WERI-Rb-1 (cell line): ENCODE measurements around the gene ACSS3.

ENCODE experiments used
- DNase-seq: peaks from one replicate; pipeline ENCODE4 v3.0.0-alpha.2; 2020
- H3K27ac ChIP-seq: fragments of 250-450 bp; sonication (Bioruptor Pico); 2 replicates; pipeline ENCODE4 v1.5.1; 2020; ENCODE audit warnings: mild to moderate bottlenecking, moderate library complexity
- H3K27me3 ChIP-seq: fragments of 250-450 bp; sonication (Bioruptor Pico); 2 replicates; pipeline ENCODE4 v1.5.1; 2021; ENCODE audit warnings: mild to moderate bottlenecking, low read depth, moderate library complexity; ENCODE audit not compliant: insufficient read depth, severe bottlenecking
- H3K36me3 ChIP-seq: fragments of 250-450 bp; sonication (Bioruptor Pico); 2 replicates; pipeline ENCODE4 v1.5.1; 2020; ENCODE audit warnings: mild to moderate bottlenecking, moderate library complexity
- H3K4me3 ChIP-seq: 2 replicates; pipeline ENCODE4 v1.5.1; 2011; ENCODE audit warnings: low read depth, mild to moderate bottlenecking, control low read depth, low read length
- H3K9me3 ChIP-seq: fragments of 250-450 bp; sonication (Bioruptor Pico); 2 replicates; pipeline ENCODE4 v1.5.1; 2021; ENCODE audit warnings: mild to moderate bottlenecking, moderate library complexity; ENCODE audit not compliant: severe bottlenecking
- TF ChIP-seq, protein P1 (sequence below): IDR thresholded peaks from 2 replicates; pipeline ENCODE4 v1.5.1; 2011; ENCODE audit warnings: low read depth, mild to moderate bottlenecking, control low read depth, inconsistent platforms, low read length

ACSS3 gene

DNA sequence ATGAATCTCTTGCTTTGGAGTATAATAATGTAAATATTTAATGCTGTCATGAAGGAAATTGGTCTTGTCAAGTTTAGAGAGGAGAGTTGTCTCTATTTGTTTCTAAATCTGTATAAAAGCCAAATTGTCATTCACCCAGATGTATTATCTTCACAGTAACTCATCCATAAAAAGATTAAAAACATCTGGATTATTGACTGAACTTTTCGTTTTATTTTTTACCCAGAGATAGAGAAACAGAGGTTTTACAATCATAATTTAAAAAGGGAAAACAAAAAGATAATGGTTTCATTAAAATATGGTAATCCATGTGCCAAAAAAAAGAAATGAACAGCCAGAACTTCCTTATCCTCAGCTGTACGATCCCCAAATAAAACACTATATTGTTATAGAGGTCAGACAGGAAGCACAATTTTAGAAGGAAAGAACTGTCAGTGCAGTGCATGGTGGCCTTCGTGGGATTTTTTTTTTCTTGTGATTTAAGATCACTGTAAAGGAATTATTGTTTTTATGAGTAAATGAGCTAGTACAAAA, 125.9 kb downstream of the ACSS3 start:
- Histone ChIP-seq H3K27me3 (no peaks in the 10 kb centered on the region), H3K4me3 (no peak overlapping the region), H3K27ac (no peak overlapping the region), H3K36me3 (no peaks in the 10 kb centered on the region), H3K9me3 (no peaks in the 10 kb centered on the region)
- TF ChIP-seq, protein P1, sequence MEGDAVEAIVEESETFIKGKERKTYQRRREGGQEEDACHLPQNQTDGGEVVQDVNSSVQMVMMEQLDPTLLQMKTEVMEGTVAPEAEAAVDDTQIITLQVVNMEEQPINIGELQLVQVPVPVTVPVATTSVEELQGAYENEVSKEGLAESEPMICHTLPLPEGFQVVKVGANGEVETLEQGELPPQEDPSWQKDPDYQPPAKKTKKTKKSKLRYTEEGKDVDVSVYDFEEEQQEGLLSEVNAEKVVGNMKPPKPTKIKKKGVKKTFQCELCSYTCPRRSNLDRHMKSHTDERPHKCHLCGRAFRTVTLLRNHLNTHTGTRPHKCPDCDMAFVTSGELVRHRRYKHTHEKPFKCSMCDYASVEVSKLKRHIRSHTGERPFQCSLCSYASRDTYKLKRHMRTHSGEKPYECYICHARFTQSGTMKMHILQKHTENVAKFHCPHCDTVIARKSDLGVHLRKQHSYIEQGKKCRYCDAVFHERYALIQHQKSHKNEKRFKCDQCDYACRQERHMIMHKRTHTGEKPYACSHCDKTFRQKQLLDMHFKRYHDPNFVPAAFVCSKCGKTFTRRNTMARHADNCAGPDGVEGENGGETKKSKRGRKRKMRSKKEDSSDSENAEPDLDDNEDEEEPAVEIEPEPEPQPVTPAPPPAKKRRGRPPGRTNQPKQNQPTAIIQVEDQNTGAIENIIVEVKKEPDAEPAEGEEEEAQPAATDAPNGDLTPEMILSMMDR, result no peak
- no peak for DNase-seq

DNA sequence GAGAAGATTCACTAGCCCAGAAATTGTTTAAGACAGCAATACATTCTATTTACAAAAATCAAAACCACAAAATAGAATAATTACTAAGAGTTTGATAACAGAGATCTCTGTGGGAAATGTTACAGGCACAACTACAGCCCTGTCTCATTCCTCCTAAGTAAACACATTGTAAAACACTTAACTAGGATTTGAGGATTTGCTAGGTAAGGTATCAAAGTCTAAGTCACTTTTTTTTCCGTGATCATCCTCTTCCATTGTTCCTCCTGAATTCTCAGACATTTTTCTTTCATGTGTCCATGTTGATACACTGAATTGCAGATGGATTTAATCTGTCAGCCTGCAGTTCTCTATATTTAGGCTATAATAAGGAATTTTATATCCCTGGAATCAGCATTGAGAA, 127.5 kb downstream of the ACSS3 start:
- TF ChIP-seq, protein P1, result no peak
- Histone ChIP-seq H3K9me3 (no peaks in the 10 kb centered on the region), H3K27ac (no peak overlapping the region), H3K27me3 (no peaks in the 10 kb centered on the region), H3K4me3 (no peak overlapping the region), H3K36me3 (no peaks in the 10 kb centered on the region)
- DNase-seq, result no peak

DNA sequence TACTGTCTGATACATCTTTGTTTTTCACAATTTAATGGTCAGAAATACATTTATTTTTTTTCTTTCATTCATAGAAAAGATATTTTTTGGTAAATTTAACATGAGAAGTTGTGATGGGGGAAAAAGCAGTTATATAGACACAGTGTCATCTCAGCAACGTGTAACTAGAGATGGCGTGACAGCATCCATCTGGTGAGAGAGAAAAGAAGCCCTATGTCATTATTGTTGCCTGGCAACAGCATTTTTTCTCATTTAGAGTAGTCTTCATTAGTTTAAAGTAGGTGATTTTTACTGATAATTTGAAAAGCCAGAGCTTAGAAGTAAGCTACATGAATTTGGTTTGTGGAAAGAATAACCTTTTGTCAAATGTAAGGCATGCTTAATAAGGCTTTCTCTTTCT, 128.6 kb downstream of the ACSS3 start:
- Histone ChIP-seq H3K9me3 (no peaks in the 10 kb centered on the region), H3K27me3 (no peaks in the 10 kb centered on the region), H3K27ac (no peak overlapping the region), H3K4me3 (no peak overlapping the region), H3K36me3 (no peaks in the 10 kb centered on the region)
- TF ChIP-seq, protein P1, result no peak
- DNase-seq, result no peak

DNA sequence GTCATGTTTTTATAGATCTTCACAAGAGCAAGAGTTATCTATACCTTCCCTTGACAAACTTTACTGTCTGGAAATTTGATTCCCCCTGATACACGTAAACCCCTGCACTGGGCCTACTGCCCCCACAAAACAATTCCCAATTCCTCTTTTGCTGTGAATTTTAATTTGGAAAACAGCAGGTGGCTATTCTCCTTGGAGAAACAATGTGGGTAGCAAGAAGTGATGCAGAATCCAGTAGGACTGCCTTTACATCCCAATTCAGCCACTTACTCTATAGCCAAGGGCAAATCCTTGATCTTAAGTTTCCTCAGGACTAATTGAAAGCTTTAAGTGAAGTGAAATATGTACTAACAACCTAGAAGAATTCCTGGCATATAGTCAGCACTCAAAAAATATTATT, 129.3 kb downstream of the ACSS3 start:
- DNase-seq, result no peak
- no peaks in the 10 kb centered on the region for H3K36me3 ChIP-seq
- H3K9me3 ChIP-seq, result no peaks in the 10 kb centered on the region
- TF ChIP-seq, protein P1, result no peak
- no peak overlapping the region for H3K4me3 ChIP-seq
- no peak overlapping the region for H3K27ac ChIP-seq
- H3K27me3 ChIP-seq, result no peaks in the 10 kb centered on the region

DNA sequence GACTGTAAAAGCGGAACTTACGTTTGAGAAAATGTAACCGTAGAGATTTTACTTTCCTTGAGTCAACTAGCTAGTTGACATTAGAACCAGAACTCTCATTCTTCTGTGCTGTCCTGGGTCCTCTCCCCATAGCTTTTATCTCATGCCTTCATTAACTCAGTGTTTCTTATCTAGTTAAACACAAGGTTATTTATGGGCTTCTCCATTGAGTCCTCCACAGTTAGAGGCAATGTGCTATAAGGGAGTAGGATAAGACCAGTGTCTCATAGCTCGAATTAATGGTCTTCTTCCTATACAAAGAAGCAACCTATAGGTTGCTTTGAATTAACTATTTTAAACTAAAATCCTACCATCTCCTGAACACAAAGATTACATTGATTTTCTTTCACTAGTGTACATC, 129.8 kb downstream of the ACSS3 start:
- Histone ChIP-seq H3K27me3 (no peaks in the 10 kb centered on the region), H3K27ac (no peak overlapping the region), H3K4me3 (no peak overlapping the region), H3K9me3 (no peaks in the 10 kb centered on the region), H3K36me3 (no peaks in the 10 kb centered on the region)
- TF ChIP-seq, protein P1, result no peak
- DNase-seq, result no peak

DNA sequence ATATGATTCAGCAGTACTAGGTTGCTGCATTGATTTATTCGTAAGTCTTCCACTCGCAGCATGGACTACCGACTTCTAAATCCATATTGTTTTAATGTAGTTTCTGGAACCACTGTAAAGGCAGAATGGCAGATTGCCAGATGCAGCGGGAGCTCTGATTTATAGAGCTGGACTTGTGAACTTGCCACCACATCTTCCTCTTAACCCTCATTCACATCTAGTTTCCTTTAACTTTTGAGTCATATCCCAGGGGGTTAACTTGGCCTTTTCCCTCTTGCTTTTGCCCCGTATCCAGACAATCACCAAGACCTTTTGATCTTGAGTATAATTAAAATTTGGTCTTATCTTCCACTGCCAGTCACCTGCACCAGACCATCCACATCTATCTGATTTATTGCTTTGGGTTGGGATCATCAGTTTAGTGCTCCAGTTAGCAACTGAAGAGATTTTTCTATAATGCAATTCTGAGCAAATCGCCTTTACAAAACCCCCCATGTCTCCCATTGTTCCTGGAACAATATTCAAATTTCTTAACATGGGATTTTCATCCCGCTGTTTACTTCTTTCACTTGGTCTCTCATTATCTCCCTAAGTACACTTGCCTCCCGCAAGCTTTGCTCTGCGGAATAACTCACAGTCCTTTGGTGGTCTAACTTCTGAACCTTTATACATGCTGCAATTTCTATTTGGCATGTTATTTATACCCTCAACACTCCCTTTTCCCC, 130.5 kb downstream of the ACSS3 start:
- Histone ChIP-seq H3K27ac (no peak overlapping the region), H3K4me3 (no peak overlapping the region), H3K36me3 (no peaks in the 10 kb centered on the region), H3K27me3 (no peaks in the 10 kb centered on the region), H3K9me3 (no peaks in the 10 kb centered on the region)
- TF ChIP-seq, protein P1, result no peak
- no peak for DNase-seq
